OCI-M1 (cell line): ENCODE measurements around the gene P2RX1.
A peak's percentile ranks its signal among the peaks of the same experiment; 100 is the strongest.
"Not testable (repeated sequence)": the region's sequence is repeated elsewhere in the genome, so short reads cannot be mapped to it uniquely, and the experiment has no call there.

Experiments
- DNase-seq: peaks from one replicate; lab custom pipeline; 2025; lab: John Stamatoyannopoulos, UW

The P2RX1 gene

GRCh38 chr17:3951420-3951819 lies 35.2 kb upstream of the P2RX1 start:
- no peak for DNase-seq

DNA sequence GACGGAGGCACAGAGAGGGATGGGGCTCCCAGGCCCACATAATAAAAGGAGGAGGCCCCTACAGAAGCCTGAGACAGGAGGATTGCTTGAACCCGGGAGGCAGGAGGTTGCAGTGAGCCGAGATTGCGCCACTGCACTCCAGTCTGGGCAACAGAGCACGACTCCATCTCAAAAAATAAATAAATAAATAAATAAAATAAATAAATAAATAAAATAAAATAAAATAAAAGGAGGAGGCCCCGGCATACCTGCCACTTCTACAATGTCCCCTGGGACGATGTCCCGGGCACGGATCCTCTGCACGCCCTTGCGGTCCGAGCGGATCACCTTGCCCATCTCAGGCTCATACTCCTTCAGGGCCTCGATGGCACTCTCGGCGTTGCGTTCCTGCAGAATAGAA lies 34.7 kb upstream of the P2RX1 start:
- DNase-seq = no peak

DNA sequence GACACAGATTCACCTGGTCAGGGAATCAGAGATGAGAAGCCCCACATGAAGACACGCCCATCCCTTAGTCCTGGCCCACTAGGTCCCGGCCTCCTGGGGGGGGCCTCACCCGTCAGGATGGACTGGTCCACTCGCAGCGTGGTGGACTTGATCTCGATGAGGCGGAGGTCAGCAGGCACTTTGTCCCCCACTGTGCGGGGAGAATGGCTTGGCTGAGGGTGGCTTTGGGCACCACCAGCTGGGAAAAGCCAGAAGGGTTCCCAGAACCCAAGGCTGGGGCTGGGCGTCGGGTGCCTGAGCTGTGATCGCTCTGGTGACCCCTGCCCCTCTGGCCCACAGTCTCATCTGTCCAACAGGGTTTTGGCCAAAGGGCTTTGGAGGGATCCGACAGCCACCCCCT lies 34.3 kb upstream of the P2RX1 start:
- no peak for DNase-seq

GRCh38 chr17:3949418-3949817 lies 33.2 kb upstream of the P2RX1 start:
- no peak for DNase-seq

GRCh38 chr17:3948551-3948950 lies 32.3 kb upstream of the P2RX1 start:
- DNase-seq = not testable (repeated sequence)

GRCh38 chr17:3947318-3947810 lies 31.1 kb upstream of the P2RX1 start:
- no peak for DNase-seq

DNA sequence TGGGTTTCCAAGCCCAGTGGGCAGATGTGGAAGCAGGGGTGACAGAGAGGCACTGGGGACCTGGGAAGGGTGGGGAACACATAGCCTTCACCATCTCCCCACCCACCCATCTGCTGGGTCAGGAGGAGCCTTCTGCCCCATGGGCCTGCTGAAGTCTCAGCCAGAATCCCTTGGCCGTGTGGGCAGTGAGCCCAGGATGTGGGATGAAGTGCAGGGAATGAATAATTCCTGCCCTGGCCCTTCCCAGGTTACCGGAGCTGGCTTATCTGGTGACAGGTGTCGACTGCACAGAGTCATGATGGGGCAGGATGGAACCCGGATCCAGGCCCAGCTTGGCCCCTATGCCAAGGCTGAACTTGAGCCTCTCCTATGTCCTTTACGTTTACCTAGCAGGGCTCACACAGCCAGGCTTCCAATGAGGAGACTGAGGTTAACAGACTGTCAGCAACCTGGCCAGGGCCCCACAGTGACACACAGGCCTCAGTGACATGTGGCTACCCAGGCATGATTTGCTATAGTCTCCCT lies 30.5 kb upstream of the P2RX1 start:
- no peak for DNase-seq

GRCh38 chr17:3944485-3945388 lies 28.5 kb upstream of the P2RX1 start:
- DNase-seq = peak; percentile 29

- DNase-seq = no peak
Measured at GRCh38 chr17:3943240-3943891, 27.1 kb upstream of the P2RX1 start.

DNA sequence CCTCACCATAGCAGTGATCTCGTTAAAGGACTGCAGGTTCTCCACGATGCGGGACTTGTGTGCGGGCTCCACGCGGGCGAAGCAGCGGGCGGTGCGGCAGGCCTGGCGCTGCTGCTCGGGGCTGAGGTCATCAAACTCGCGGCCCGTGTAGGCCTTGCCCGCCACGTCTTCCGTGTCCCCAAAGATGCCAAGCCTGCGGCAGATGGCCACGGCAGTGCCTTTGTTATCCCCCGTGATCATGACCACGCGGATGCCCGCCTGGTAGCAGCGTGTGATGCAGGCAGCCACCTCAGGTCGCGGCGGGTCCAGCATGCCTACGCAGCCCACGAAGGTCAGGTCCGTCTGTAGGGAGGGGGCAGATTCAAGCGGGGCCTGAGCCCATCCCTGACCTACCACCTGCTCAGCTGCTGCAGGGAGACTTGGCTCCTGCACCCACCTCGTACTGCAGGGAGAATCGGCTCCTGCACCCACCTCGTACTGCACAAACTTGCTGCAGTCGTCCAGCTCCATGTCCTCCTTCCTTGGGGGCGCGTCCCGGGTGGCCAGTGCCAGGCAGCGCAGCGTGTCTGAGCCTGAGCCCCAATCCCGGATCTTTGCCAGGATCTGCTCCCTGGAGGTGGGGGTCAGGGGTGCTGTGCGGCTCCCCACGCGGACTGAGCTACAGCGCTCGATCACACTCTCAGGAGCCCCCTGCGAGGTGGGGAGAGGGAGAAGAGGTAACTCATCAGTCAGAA lies 24.9 kb upstream of the P2RX1 start:
- DNase-seq = no peak

DNA sequence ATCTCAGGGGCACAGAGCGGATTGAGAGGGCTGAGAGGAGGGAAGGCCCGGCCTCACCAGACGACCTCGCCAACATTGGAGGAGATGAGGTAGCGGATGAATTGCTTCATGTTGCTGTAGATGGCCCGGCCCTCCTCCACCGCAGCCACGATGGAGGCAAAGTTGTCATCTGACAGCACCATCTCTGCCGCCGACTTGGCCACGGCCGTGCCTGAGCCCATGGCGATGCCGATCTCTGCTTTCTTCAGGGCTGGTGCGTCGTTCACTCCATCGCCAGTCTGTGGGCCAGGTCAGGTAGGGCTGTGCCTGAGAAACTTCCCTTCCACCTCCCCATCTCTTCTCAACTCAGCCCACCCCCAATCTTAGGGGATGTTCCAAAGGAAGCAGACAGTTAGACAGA lies 21.1 kb upstream of the P2RX1 start:
- DNase-seq = no peak

GRCh38 chr17:3935825-3936355 lies 19.6 kb upstream of the P2RX1 start:
- no peak for DNase-seq

- peak; percentile 29 for DNase-seq
Measured at GRCh38 chr17:3935140-3935542, 18.9 kb upstream of the P2RX1 start.

DNA sequence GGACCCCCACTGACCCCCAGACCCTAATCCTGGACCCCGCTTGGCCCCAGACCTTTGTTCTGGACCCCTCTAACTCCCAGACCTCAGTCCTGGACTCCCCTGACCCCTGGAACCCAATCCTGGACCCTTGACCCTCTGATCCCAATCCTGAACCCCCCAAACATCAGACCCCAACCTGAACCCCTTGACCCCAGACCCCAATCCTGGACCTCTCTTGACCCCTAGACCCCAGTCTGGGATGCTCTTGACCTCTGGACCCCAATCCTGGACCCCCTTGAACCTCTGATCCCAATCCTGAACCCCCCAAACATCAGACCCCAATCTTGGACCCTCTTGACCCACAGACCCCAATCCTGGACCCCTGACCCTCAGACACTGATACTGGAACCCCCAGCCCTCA lies 13.5 kb upstream of the P2RX1 start:
- DNase-seq = no peak

DNA sequence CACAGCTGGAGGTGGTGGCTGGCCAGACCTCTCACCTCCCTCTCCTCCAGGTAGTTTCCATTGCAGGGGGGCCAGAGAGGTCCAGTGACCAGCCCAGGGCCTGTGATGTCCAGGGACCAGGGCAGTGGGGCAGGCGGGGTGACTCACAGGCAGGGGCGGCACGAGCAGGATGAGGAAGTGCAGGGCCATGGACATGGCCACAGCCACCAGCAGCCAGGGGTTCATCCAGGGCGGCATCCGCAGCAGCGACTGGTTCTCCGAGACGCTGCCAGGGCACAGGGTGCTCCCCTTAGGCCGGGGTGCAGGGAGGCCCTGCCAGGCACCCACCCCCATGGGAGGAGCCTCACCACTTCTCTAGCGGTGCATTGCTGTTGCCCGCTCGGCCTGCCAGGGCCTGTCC lies 12.9 kb upstream of the P2RX1 start:
- no peak for DNase-seq

DNA sequence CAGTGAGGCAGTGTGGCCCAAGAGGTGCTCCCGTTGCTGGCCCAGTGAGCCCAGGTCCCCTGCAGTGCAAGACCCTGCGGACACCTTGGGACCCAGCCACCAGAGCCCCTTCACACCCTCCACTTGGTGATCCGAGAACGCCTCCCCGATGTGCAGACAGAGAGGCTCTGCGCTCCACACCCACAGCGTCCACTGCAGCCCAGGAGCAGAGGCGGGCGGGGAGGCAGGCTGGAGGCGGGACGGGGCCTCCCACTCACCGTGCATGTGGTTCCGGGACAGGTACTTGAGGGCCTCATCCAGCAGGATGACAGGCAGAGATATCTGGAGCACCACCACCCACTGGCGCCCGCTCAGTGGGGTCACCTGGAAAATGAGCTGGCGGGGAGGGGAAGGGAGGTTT lies 12.1 kb upstream of the P2RX1 start:
- no peak for DNase-seq

DNA sequence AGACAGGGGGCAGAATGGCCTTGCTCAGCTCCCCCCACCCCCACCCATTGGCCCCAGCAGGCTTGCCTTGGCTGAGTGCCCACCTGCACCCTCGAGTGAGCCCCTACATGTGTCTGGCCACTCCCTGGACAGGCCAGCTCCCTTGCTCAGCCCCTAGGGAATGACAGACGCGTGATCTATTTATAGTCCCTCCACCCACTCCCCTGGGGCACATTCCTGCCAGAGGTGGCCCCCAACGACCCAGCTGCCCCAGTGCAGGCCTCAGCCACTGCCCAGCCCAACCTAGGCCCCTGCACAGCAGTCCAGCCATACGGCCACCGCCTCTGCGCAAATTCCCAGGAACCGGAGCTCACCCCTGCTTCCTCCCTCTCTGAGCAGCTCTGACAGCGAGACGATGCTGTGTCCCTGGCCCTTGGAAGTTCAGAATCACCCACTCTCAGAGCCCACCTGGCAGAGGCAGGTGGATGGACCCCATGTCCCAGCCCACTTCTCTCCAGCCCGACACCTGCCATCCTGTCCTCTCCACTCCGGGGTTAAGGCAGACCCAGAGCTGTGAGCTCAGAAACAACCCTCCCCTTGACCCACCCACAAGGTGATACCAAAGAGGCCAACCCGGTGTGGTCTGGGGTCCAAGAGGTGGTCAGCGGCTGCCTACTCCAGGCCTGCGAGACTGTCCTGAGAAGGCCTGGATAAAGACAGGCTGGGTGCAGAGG lies 11.5 kb upstream of the P2RX1 start:
- no peak for DNase-seq

DNA sequence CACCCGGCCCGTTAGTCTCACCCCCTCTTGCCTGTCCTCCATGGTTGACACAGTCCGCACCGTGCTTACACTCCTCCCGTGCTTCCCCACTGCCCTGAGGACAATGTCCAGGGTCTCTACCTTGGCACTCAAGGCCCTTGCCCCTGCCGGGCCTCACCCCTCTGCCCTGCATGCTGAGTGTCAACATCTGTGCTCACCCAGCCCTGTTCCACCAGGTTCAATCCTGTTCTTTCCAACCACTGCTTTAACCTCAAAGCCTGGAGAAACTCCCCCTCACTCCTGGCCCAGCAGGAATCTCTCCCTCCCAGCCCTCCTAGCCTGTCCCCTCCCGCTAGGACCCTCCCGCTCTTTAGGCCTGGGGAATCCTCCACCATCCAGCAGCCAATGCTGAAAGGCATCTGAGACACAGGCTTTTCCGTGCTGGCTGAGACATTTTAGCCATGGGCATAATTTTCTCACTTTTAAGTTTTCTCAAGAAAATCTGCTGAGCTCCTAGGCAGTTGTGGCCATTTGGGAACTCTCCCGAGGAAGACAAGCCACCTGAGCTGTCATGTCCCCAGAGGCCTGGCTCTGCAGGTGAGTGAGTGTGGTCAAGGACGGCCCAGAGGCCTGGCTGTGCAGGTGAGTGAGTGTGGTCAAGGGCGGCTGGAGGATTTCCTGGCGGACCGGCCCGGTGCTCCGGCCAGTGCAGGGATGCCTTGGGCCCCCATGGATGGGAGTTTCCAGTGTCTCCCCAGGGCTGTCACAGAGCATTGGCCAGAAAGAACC lies 10.8 kb upstream of the P2RX1 start:
- DNase-seq = no peak

DNA sequence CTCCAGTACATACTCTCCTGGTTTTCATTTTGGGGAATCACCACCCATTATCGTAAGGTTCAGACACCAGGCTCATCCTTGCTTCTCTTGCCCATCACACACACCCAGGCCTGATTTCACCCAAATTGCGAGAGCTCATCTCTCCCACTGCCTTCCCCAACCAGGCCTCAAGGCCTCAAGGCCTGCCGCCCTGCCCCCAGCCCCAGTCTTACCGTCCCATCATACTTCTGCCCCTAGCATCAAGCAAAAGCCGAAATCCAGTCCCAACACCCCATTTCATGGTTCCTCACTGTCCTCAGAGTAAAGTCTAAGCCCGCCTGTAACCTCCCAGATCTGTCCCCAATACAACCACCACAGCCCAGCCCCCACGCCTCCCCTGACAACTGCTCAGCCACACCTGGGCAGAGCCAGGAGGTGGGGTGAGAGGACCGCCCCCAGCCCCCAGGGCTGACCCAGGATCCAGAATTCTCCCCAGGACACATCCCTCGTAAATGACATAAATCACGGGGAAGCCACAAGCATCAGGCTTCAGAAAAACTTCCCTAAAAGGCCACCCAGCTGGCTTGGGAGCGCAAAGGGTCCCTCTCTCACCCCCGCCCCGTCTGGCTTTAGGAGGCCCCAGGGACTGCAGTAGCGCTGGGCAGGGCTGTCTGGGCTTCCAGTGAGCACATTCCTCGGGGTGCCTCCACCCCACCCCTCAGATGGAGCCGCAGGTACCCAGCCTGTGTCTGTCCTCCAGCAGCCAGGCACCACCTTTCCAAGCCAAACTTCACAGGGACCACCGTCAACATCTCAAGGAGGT lies 9.6 kb upstream of the P2RX1 start:
- DNase-seq = no peak
